ENCODE measurements around the gene SKA1.

DNA sequence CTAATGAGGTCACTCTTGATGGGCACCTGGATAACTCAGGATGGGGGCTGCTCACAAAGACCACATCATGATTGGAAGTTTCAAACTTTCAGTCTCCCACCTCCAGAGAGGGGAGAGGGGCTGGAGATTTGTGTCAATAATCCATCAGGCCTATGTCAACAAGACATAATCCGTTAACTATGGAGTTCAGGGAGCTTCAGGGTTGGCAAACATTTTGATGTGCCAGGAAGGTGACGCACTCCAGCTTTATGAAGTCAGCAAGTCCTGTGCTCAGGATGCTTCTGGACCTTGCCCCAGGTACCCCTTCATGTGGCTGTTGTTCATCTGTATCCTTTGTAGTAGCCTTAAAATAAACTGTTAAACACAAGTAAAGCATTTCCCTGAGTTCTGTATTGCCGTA, 19.0 kb downstream of the SKA1 start:
- no peak for TF ChIP-seq YY1 (IDR thresholded peaks at IDR 0.05; ENCODE audit: insufficient read depth, insufficient read length)
- no peak for TF ChIP-seq SUZ12 (IDR thresholded peaks at IDR 0.05; ENCODE audit: extremely low read depth, insufficient read depth, insufficient read length)

All from NT2/D1 (cell line).